ENCODE data around the gene CDH13. TPM values are rescaled to one million over a fixed set of nuclear protein-coding genes. Genes with fewer than 3 reads are reported as not detected.

The CDH13 gene
- total and polyA plus RNA-seq, 2 donors (not counting 3 experiments of a cell fraction or from before 2014, with no cell fraction given) = 96.6 to 124 TPM

- dilution Hi-C loops (cut with MboI; ENCODE audit: extremely low pct_ligation_motif_present, low sequenced_read_pairs) (no loop called here), intact Hi-C loops (cut with micrococcal nuclease) (no loop called here)
- no TSS peak for BruUV-seq (replicated peaks)
- FAIRE-seq (no peak), DNase-seq (ENCODE audit: low read depth, low spot score) (no peak)
- H3K27me3 ChIP-seq (ENCODE audit: control insufficient read depth in 2 of 2, insufficient read depth in 2 of 2, low read length in 2 of 2) = no peaks in the 10 kb centered on the region
- no peaks in the 10 kb centered on the region for H4K20me1 ChIP-seq (replicated peaks; ENCODE audit: control insufficient read depth, extremely low read depth, insufficient read depth, low read length)
- H3K79me2 ChIP-seq (ENCODE audit: control insufficient read depth, insufficient read depth, low read length) = no peaks in the 10 kb centered on the region
- no peaks in the 10 kb centered on the region for H3K36me3 ChIP-seq (ENCODE audit: control insufficient read depth in 2 of 2, extremely low read depth in 1 of 2, insufficient read depth in 2 of 2, low read length in 2 of 2)
- H3K9ac ChIP-seq (replicated peaks; ENCODE audit: extremely low read depth, insufficient read depth, low read length) = no peak overlapping the region
- no peak overlapping the region for H3K4me2 ChIP-seq (ENCODE audit: insufficient read depth, low read length)
- no peaks in the 10 kb centered on the region for H3K4me1 ChIP-seq (ENCODE audit: control insufficient read depth, extremely low read depth, insufficient read depth, low read length)
- no peaks in the 10 kb centered on the region for H3K9me1 ChIP-seq (replicated peaks; ENCODE audit: control insufficient read depth, extremely low read depth, insufficient read depth, low read length)
- POLR2A ChIA-PET = no interaction called here
- TF ChIP-seq JUN (IDR thresholded peaks at IDR 0.05; ENCODE audit: borderline replicate concordance, insufficient read depth, insufficient read length, low read depth) = no peak
- no peak overlapping the region for H3K4me3 ChIP-seq (replicated peaks in 1 of 3; ENCODE audit: insufficient read depth in 1 of 3, low read depth in 1 of 3, low read length in 3 of 3)
- H3K9me3 ChIP-seq (replicated peaks; ENCODE audit: control insufficient read depth, insufficient read depth, low read length) = no peaks in the 10 kb centered on the region
- H3K27ac ChIP-seq (ENCODE audit: insufficient read depth, low read depth, low read length) = no peak overlapping the region
- CTCF ChIA-PET = no interaction called here
- H2AFZ ChIP-seq (ENCODE audit: low read depth, low read length) = no peak overlapping the region
Observed at GRCh38 chr16:83626676-83627075, 999.9 kb downstream of the CDH13 start.

DNA sequence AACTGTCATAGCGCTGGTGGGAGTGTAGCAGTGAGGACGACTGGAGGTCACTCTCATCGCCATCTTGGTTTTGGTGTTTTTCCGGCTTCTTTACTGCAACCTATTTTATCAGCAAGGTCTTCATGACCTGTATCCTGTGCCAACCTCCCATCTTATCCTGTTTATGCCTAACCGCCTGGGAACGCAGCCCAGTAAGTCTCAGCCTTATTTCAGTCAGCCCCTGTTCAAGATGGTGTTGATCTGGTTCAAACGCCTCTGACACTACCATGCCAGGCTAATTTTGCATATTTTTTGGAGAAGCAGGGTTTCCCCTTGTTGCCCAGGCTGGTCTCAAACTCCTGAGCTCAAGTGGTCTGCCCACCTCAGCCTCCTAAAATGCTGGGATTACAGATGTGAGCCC is 1001.2 kb downstream of the CDH13 start:
- Histone ChIP-seq H3K27me3 (ENCODE audit: control insufficient read depth in 2 of 2, insufficient read depth in 2 of 2, low read length in 2 of 2) (no peaks in the 10 kb centered on the region), H3K4me1 (ENCODE audit: control insufficient read depth, extremely low read depth, insufficient read depth, low read length) (no peaks in the 10 kb centered on the region), H3K79me2 (ENCODE audit: control insufficient read depth, insufficient read depth, low read length) (no peaks in the 10 kb centered on the region), H3K4me2 (ENCODE audit: insufficient read depth, low read length) (no peak overlapping the region), H4K20me1 (replicated peaks; ENCODE audit: control insufficient read depth, extremely low read depth, insufficient read depth, low read length) (no peaks in the 10 kb centered on the region), H3K36me3 (ENCODE audit: control insufficient read depth in 2 of 2, extremely low read depth in 1 of 2, insufficient read depth in 2 of 2, low read length in 2 of 2) (no peaks in the 10 kb centered on the region), H3K9me3 (replicated peaks; ENCODE audit: control insufficient read depth, insufficient read depth, low read length) (no peaks in the 10 kb centered on the region), H3K4me3 (replicated peaks in 1 of 3; ENCODE audit: insufficient read depth in 1 of 3, low read depth in 1 of 3, low read length in 3 of 3) (no peak overlapping the region), H3K9me1 (replicated peaks; ENCODE audit: control insufficient read depth, extremely low read depth, insufficient read depth, low read length) (no peaks in the 10 kb centered on the region), H3K27ac (ENCODE audit: insufficient read depth, low read depth, low read length) (no peak overlapping the region), H2AFZ (ENCODE audit: low read depth, low read length) (no peak overlapping the region), H3K9ac (replicated peaks; ENCODE audit: extremely low read depth, insufficient read depth, low read length) (no peak overlapping the region)
- peak; percentile 45 for DNase-seq (ENCODE audit: low read depth, low spot score)
- TF ChIP-seq EZH2 (IDR thresholded peaks at IDR 0.05; ENCODE audit: borderline replicate concordance, low read depth, low read length, severe bottlenecking) = no peak
- TF ChIP-seq, protein P1, sequence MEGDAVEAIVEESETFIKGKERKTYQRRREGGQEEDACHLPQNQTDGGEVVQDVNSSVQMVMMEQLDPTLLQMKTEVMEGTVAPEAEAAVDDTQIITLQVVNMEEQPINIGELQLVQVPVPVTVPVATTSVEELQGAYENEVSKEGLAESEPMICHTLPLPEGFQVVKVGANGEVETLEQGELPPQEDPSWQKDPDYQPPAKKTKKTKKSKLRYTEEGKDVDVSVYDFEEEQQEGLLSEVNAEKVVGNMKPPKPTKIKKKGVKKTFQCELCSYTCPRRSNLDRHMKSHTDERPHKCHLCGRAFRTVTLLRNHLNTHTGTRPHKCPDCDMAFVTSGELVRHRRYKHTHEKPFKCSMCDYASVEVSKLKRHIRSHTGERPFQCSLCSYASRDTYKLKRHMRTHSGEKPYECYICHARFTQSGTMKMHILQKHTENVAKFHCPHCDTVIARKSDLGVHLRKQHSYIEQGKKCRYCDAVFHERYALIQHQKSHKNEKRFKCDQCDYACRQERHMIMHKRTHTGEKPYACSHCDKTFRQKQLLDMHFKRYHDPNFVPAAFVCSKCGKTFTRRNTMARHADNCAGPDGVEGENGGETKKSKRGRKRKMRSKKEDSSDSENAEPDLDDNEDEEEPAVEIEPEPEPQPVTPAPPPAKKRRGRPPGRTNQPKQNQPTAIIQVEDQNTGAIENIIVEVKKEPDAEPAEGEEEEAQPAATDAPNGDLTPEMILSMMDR (IDR thresholded peaks at IDR 0.05; ENCODE audit: extremely low read depth in 1 of 2, insufficient read depth in 1 of 2, low read depth in 1 of 2, low read length in 2 of 2) = no peak
- TF ChIP-seq, protein P2, sequence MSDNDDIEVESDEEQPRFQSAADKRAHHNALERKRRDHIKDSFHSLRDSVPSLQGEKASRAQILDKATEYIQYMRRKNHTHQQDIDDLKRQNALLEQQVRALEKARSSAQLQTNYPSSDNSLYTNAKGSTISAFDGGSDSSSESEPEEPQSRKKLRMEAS (IDR thresholded peaks at IDR 0.05; ENCODE audit: insufficient read depth, insufficient read length) = no peak
- no peak for TF ChIP-seq GATA2 (IDR thresholded peaks at IDR 0.05; ENCODE audit: insufficient read depth, insufficient read length, low read depth, low read length)
- TF ChIP-seq POLR2AphosphoS5 (IDR thresholded peaks at IDR 0.05; ENCODE audit: insufficient read depth, low read depth, low read length) = no peak
- no peak for TF ChIP-seq MYC (IDR thresholded peaks at IDR 0.05; ENCODE audit: low read depth, low read length)
- no peak for TF ChIP-seq FOS (IDR thresholded peaks at IDR 0.05; ENCODE audit: borderline replicate concordance, insufficient read depth, low read length)
- FAIRE-seq = no peak
- no TSS peak for BruUV-seq (replicated peaks)
- POLR2A ChIA-PET = no interaction called here
- intact Hi-C loops (cut with micrococcal nuclease) (no loop called here), dilution Hi-C loops (cut with MboI; ENCODE audit: extremely low pct_ligation_motif_present, low sequenced_read_pairs) (no loop called here)
- CTCF ChIA-PET = no interaction called here

Measured in endothelial cell of umbilical vein (primary cell).